Measurements from ENCODE around the gene OPRM1. TPM values are rescaled to one million over a fixed set of nuclear protein-coding genes. Genes with fewer than 3 reads are reported as not detected.

The OPRM1 gene
- total RNA-seq, 1 experiment from 2014 or later = not detected

GRCh38 chr6:154233383-154233782 lies 194.3 kb downstream of the OPRM1 start:
- no peaks in the 10 kb centered on the region for H3K4me1 ChIP-seq (ENCODE audit: control insufficient read depth in 1 of 2, insufficient read depth in 2 of 2, low read length in 2 of 2)
- POLR2A ChIA-PET = interaction anchor here (0.7 kb wide), 1 partner anchor 10 kb away, joined by 4 read pairs; no protein-coding TSS in a partner anchor

GRCh38 chr6:154234019-154234772 lies 195.2 kb downstream of the OPRM1 start:
- POLR2A ChIA-PET = no interaction called here

More at GRCh38 chr6:154233383-154233782, 194.3 kb downstream of the OPRM1 start:
- RAD21 ChIA-PET (ENCODE audit: low non-redundant PET in 1 of 2, low total read pairs in 2 of 2, uncharacterized antibody in 2 of 2, unreplicated experiment in 2 of 2) = no interaction called here
- CTCF ChIA-PET = no interaction called here
- Histone ChIP-seq H2AFZ (ENCODE audit: low read depth, low read length, poor library complexity, severe bottlenecking) (no peak overlapping the region), H3K9ac (ENCODE audit: low read length) (no peak overlapping the region), H3K4me2 (ENCODE audit: low read length) (no peak overlapping the region), H3K9me2 (ENCODE audit: insufficient read depth) (no peaks in the 10 kb centered on the region), H3K4me3 (replicated peaks in 1 of 2; ENCODE audit: low read depth in 1 of 2, low read length in 2 of 2) (no peak overlapping the region), H3K27ac (ENCODE audit: low read depth, low read length) (no peak overlapping the region), H4K20me1 (ENCODE audit: insufficient read depth) (no peaks in the 10 kb centered on the region), H3K9me3 (ENCODE audit: control insufficient read depth in 1 of 2, insufficient read depth in 1 of 2, low read depth in 1 of 2, low read length in 2 of 2) (no peaks in the 10 kb centered on the region), H3K27me3 (ENCODE audit: insufficient read depth, low read length) (no peaks in the 10 kb centered on the region), H3K79me2 (ENCODE audit: insufficient read depth, low read length) (no peaks in the 10 kb centered on the region), H3K36me3 (ENCODE audit: control insufficient read depth in 1 of 2, insufficient read depth in 2 of 2, low read length in 2 of 2) (no peaks in the 10 kb centered on the region)
- BruUV-seq (replicated peaks) = no TSS peak
- intact Hi-C loops (cut with micrococcal nuclease) = no loop called here
- TF ChIP-seq RAD21 (IDR thresholded peaks at IDR 0.05; ENCODE audit: low read depth) (no peak), FOSL1 (IDR thresholded peaks at IDR 0.05; ENCODE audit: low read depth) (no peak), SRF (IDR thresholded peaks at IDR 0.05; ENCODE audit: low read depth) (no peak), JUND (IDR thresholded peaks at IDR 0.05) (no peak), CBX3 (IDR thresholded peaks at IDR 0.05; ENCODE audit: low read depth) (no peak), CEBPB (IDR thresholded peaks at IDR 0.05; ENCODE audit: low read depth) (no peak), MAX (IDR thresholded peaks at IDR 0.05) (no peak), ATF3 (IDR thresholded peaks at IDR 0.05) (no peak), EZH2 (IDR thresholded peaks at IDR 0.05) (no peak), YY1 (IDR thresholded peaks at IDR 0.05; ENCODE audit: extremely low read depth, insufficient replicate concordance, low read depth, low read length) (no peak)
- DNase-seq (ENCODE audit: low read depth, low spot score) = no peak
- no peak for ATAC-seq

More at GRCh38 chr6:154234019-154234772, 195.2 kb downstream of the OPRM1 start:
- ATAC-seq = no peak
- no peak for DNase-seq (ENCODE audit: low read depth, low spot score)
- RAD21 ChIA-PET (ENCODE audit: low non-redundant PET in 1 of 2, low total read pairs in 2 of 2, uncharacterized antibody in 2 of 2, unreplicated experiment in 2 of 2) = no interaction called here
- Histone ChIP-seq H3K4me2 (ENCODE audit: low read length) (no peak overlapping the region), H3K9me3 (ENCODE audit: control insufficient read depth in 1 of 2, insufficient read depth in 1 of 2, low read depth in 1 of 2, low read length in 2 of 2) (no peaks in the 10 kb centered on the region), H3K27ac (ENCODE audit: low read depth, low read length) (no peak overlapping the region), H3K27me3 (ENCODE audit: insufficient read depth, low read length) (no peaks in the 10 kb centered on the region), H3K9ac (ENCODE audit: low read length) (no peak overlapping the region), H4K20me1 (ENCODE audit: insufficient read depth) (no peaks in the 10 kb centered on the region), H3K9me2 (ENCODE audit: insufficient read depth) (no peaks in the 10 kb centered on the region), H3K36me3 (ENCODE audit: control insufficient read depth in 1 of 2, insufficient read depth in 2 of 2, low read length in 2 of 2) (no peaks in the 10 kb centered on the region), H3K4me3 (replicated peaks in 1 of 2; ENCODE audit: low read depth in 1 of 2, low read length in 2 of 2) (no peak overlapping the region), H3K79me2 (ENCODE audit: insufficient read depth, low read length) (no peaks in the 10 kb centered on the region), H2AFZ (ENCODE audit: low read depth, low read length, poor library complexity, severe bottlenecking) (no peak overlapping the region), H3K4me1 (ENCODE audit: control insufficient read depth in 1 of 2, insufficient read depth in 2 of 2, low read length in 2 of 2) (peaks cover 0 to 4% of the 10 kb centered on the region in 2 experiments; a peak in 2 of 4 replicates)
- intact Hi-C loops (cut with micrococcal nuclease) = no loop called here
- TF ChIP-seq SRF (IDR thresholded peaks at IDR 0.05; ENCODE audit: low read depth) = no peak
- TF ChIP-seq RAD21 (IDR thresholded peaks at IDR 0.05; ENCODE audit: low read depth) = no peak
- no peak for TF ChIP-seq EZH2phosphoT487 (IDR thresholded peaks at IDR 0.05; ENCODE audit: borderline replicate concordance)
- TF ChIP-seq MAX (IDR thresholded peaks at IDR 0.05) = no peak
- TF ChIP-seq TCF7L2 (IDR thresholded peaks at IDR 0.05; ENCODE audit: borderline replicate concordance, extremely low read depth, insufficient read depth, insufficient read length) = no peak
- TF ChIP-seq POLR2A (IDR thresholded peaks at IDR 0.05; ENCODE audit: borderline replicate concordance, extremely low read depth, insufficient read depth, insufficient read length) = no peak
- no peak for TF ChIP-seq EGR1 (IDR thresholded peaks at IDR 0.05; ENCODE audit: low read depth)
- TF ChIP-seq CTCF (IDR thresholded peaks at IDR 0.05 in 2 of 3, conservative IDR thresholded peaks at IDR 0.05 in 1 of 3; ENCODE audit: borderline replicate concordance in 1 of 3, insufficient read depth in 1 of 3, low read depth in 2 of 3, low read length in 2 of 3) = no peak
- no peak for TF ChIP-seq ATF3 (IDR thresholded peaks at IDR 0.05)
- no peak for TF ChIP-seq YY1 (IDR thresholded peaks at IDR 0.05; ENCODE audit: extremely low read depth, insufficient replicate concordance, low read depth, low read length)
- TF ChIP-seq POLR2AphosphoS5 (IDR thresholded peaks at IDR 0.05; ENCODE audit: low read depth, low read length) = no peak
- BruUV-seq (replicated peaks) = no TSS peak
- CTCF ChIA-PET = no interaction called here
